Measurements from ENCODE around the gene ZNF311.

DNA sequence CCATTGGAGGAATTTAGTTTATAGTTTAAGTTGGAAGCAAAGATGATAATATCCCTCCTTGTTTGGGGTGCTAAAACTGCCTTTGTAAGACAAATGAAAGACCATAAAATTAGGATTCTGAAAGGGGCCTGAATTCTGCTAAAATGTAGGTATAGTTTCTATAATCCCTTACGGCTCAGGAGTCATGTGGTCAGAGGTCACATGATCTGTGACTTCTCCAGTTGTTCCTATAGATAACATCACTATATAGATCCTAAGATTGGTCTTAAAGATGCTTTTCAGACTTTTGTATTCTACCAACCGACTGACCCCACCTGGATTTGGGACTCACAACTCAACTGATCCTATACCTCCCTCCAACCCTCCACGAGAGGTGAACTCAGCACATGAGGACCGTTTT is 36.6 kb downstream of the ZNF311 start:
- TF ChIP-seq, protein P1, sequence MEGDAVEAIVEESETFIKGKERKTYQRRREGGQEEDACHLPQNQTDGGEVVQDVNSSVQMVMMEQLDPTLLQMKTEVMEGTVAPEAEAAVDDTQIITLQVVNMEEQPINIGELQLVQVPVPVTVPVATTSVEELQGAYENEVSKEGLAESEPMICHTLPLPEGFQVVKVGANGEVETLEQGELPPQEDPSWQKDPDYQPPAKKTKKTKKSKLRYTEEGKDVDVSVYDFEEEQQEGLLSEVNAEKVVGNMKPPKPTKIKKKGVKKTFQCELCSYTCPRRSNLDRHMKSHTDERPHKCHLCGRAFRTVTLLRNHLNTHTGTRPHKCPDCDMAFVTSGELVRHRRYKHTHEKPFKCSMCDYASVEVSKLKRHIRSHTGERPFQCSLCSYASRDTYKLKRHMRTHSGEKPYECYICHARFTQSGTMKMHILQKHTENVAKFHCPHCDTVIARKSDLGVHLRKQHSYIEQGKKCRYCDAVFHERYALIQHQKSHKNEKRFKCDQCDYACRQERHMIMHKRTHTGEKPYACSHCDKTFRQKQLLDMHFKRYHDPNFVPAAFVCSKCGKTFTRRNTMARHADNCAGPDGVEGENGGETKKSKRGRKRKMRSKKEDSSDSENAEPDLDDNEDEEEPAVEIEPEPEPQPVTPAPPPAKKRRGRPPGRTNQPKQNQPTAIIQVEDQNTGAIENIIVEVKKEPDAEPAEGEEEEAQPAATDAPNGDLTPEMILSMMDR (conservative IDR thresholded peaks at IDR 0.05; ENCODE audit: low read depth, low read length) = no peak
- TF ChIP-seq EZH2 (IDR thresholded peaks at IDR 0.05; ENCODE audit: borderline replicate concordance, low read depth, low read length, poor library complexity, severe bottlenecking) = no peak
